Keratinocyte (primary cell): ENCODE data around the gene JAM3. TPM values are rescaled to one million over a fixed set of nuclear protein-coding genes. Genes with fewer than 3 reads are reported as not detected.

Source experiments
- DNase-seq: peaks from one replicate; pipeline ENCODE4 v3.0.0-alpha.2; 2011; ENCODE audit warnings: low read depth, missing footprints, low spot score
- FAIRE-seq: peaks from 2 replicates; lab custom pipeline; 2011; peaks lifted over from hg19 to GRCh38; lab: Jason Lieb, UNC
- H2AFZ ChIP-seq: 2 replicates; pipeline ENCODE4 v1.6.0; 2012; ENCODE audit warnings: low read length, control low read depth, inconsistent platforms; ENCODE audit not compliant: control insufficient read depth
- H3K27ac ChIP-seq: 2 replicates; pipeline ENCODE4 v1.5.1; 2011; ENCODE audit warnings: low read length; ENCODE audit not compliant: control insufficient read depth, insufficient read depth
- H3K27me3 ChIP-seq: 3 replicates; pipeline ENCODE4 v1.6.0; 2011; ENCODE audit warnings: low read length; ENCODE audit not compliant: control insufficient read depth, insufficient read depth; ENCODE audit errors: extremely low read depth
- H3K36me3 ChIP-seq, 2 experiments: 2 replicates in 1 of 2; 3 replicates in 1 of 2; pipeline ENCODE4 v1.5.1; 2011; ENCODE audit warnings: low read length in 2 of 2, mild to moderate bottlenecking in 1 of 2; ENCODE audit not compliant: control insufficient read depth in 2 of 2, insufficient read depth in 2 of 2; ENCODE audit errors: extremely low read depth in 1 of 2
- H3K4me1 ChIP-seq: 3 replicates; pipeline ENCODE4 v1.5.1; 2011; ENCODE audit warnings: low read length; ENCODE audit not compliant: control insufficient read depth, insufficient read depth; ENCODE audit errors: extremely low read depth
- H3K4me2 ChIP-seq: 3 replicates; pipeline ENCODE4 v1.6.0; 2011; ENCODE audit warnings: low read depth, low read length; ENCODE audit not compliant: control insufficient read depth, insufficient read depth; ENCODE audit errors: extremely low read depth
- H3K4me3 ChIP-seq, 3 experiments: fragments of 200-600 bp in 1 of 3; sonication (generic) in 1 of 3; 2 replicates in 2 of 3; 3 replicates in 1 of 3; pipeline ENCODE4 v1.5.1; 2011 to 2016; ENCODE audit warnings: low read length in 3 of 3, mild to moderate bottlenecking in 3 of 3, control low read depth in 2 of 3, inconsistent platforms in 1 of 3, low read depth in 1 of 3, mixed read lengths in 1 of 3, mixed run types in 1 of 3, moderate library complexity in 1 of 3; ENCODE audit not compliant: control insufficient read depth in 2 of 3, insufficient read depth in 2 of 3; ENCODE audit errors: extremely low read depth in 1 of 3
- H3K79me2 ChIP-seq: 2 replicates; pipeline ENCODE4 v1.6.0; 2012; ENCODE audit warnings: low read length; ENCODE audit not compliant: control insufficient read depth, insufficient read depth
- H3K9ac ChIP-seq: 3 replicates; pipeline ENCODE4 v1.6.0; 2011; ENCODE audit warnings: low read length; ENCODE audit not compliant: control insufficient read depth, insufficient read depth; ENCODE audit errors: extremely low read depth
- H3K9me1 ChIP-seq: 3 replicates; pipeline ENCODE4 v1.6.0; 2011; ENCODE audit warnings: low read length; ENCODE audit not compliant: control insufficient read depth, insufficient read depth; ENCODE audit errors: extremely low read depth
- H3K9me3 ChIP-seq: 2 replicates; pipeline ENCODE4 v1.5.1; 2012; ENCODE audit warnings: low read depth, low read length; ENCODE audit not compliant: control insufficient read depth
- H4K20me1 ChIP-seq: 3 replicates; pipeline ENCODE4 v1.6.0; 2011; ENCODE audit warnings: low read length; ENCODE audit not compliant: control insufficient read depth, insufficient read depth; ENCODE audit errors: extremely low read depth
- EZH2 ChIP-seq: IDR thresholded peaks from one replicate; pipeline ENCODE4 v1.6.1; 2012; ENCODE audit warnings: inconsistent platforms, mild to moderate bottlenecking, low read length, moderate library complexity
- dilution Hi-C: fragments of 300-500 bp; cut with MboI; formaldehyde crosslinking; loops from one replicate; pipeline ENCODE4 v1.7.0; 2020; ENCODE audit warnings: low sequenced_read_pairs; ENCODE audit not compliant: extremely low pct_ligation_motif_present
- polyA plus RNA-seq, 5 experiments: library from polyadenylated mRNA; depleted of rRNA in 3 of 5; stranded (reverse) in 3 of 5; stranded (forward) in 1 of 5; unstranded in 1 of 5; fragments of >200 nt; gene quantifications; 1 replicate in 1 of 5; 2 replicates in 3 of 5; 3 replicates in 1 of 5; pipeline versions ENCODE4 v1.2.1 to v1.2.3, GENCODE V29; 2011 to 2012; ENCODE audit warnings: missing spikeins in 2 of 5, low read depth in 1 of 5, low replicate concordance in 1 of 5
- TF ChIP-seq, protein P1 (sequence below), 3 experiments: IDR thresholded peaks in 1 of 3; conservative IDR thresholded peaks in 1 of 3; optimal IDR thresholded peaks in 1 of 3; 2 replicates in 2 of 3; 3 replicates in 1 of 3; pipeline versions ENCODE3 to v1.5.1; 2011; ENCODE audit warnings: low read length in 3 of 3, mild to moderate bottlenecking in 3 of 3, moderate library complexity in 2 of 3, control low read depth in 1 of 3, inconsistent platforms in 1 of 3; ENCODE audit not compliant: insufficient read depth in 2 of 3; ENCODE audit errors: extremely low read depth in 1 of 3

Gene JAM3
- polyA plus RNA-seq, 1 donor (not counting 4 experiments of a cell fraction or from before 2014, with no cell fraction given) = 11.4 TPM

DNA sequence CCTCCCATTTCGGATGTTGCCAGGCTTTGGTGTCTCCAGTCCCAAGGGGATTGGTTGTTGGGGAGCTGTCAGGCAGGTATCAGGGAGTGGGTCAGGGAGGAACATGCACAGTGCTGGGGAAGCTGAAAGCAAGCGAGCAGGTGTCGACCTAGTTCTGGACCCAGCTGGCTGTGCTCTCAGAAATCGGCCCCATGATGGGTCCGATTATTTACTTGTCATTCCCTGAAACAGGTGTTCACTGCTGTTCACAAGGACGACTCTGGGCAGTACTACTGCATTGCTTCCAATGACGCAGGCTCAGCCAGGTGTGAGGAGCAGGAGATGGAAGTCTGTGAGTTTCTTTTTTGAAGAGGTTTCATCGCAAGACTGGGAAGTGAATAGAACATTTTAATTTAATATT, 76.8 kb downstream of the JAM3 start:
- no peak overlapping the region for H3K4me3 ChIP-seq
- FAIRE-seq (no peak), DNase-seq (no peak)
- no peaks in the 10 kb centered on the region for H3K9me3 ChIP-seq
- no peaks in the 10 kb centered on the region for H4K20me1 ChIP-seq
- no peaks in the 10 kb centered on the region for H3K79me2 ChIP-seq
- no peaks in the 10 kb centered on the region for H3K4me1 ChIP-seq
- peaks cover 6% of the 10 kb centered on the region in 2 experiments for H3K36me3 ChIP-seq
- TF ChIP-seq EZH2 = no peak
- TF ChIP-seq, protein P1, sequence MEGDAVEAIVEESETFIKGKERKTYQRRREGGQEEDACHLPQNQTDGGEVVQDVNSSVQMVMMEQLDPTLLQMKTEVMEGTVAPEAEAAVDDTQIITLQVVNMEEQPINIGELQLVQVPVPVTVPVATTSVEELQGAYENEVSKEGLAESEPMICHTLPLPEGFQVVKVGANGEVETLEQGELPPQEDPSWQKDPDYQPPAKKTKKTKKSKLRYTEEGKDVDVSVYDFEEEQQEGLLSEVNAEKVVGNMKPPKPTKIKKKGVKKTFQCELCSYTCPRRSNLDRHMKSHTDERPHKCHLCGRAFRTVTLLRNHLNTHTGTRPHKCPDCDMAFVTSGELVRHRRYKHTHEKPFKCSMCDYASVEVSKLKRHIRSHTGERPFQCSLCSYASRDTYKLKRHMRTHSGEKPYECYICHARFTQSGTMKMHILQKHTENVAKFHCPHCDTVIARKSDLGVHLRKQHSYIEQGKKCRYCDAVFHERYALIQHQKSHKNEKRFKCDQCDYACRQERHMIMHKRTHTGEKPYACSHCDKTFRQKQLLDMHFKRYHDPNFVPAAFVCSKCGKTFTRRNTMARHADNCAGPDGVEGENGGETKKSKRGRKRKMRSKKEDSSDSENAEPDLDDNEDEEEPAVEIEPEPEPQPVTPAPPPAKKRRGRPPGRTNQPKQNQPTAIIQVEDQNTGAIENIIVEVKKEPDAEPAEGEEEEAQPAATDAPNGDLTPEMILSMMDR (optimal IDR thresholded peaks at IDR 0.05 in 1 of 3, IDR thresholded peaks at IDR 0.05 in 1 of 3, conservative IDR thresholded peaks at IDR 0.05 in 1 of 3; ENCODE audit: extremely low read depth in 1 of 3, insufficient read depth in 2 of 3, low read length in 3 of 3) = no peak
- H2AFZ ChIP-seq = no peak overlapping the region
- H3K27me3 ChIP-seq = no peaks in the 10 kb centered on the region
- dilution Hi-C loops = no loop called here
- no peak overlapping the region for H3K9ac ChIP-seq
- H3K9me1 ChIP-seq = no peaks in the 10 kb centered on the region
- H3K4me2 ChIP-seq = no peak overlapping the region
- H3K27ac ChIP-seq = no peak overlapping the region

DNA sequence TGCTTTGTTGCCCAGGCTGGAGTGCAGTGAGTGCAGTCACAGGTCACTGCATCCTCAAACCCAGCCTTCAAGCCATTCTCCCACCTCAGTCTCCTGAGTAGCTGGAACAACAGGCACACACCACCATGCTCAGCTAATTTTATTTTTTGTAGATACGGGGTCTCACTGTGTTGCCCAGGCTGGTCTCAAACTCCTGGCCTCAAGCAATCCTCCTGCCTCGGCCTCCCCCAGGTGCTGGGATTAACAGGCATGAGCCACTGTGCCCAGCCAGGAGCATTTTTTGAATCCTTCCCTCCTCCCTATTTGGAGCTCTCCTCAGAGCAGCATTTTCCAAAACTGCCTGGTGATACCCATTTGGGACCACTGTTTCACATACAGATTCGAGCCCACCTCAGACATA, 77.7 kb downstream of the JAM3 start:
- Histone ChIP-seq H3K79me2 (no peaks in the 10 kb centered on the region), H2AFZ (no peak overlapping the region), H3K9ac (no peak overlapping the region), H4K20me1 (no peaks in the 10 kb centered on the region), H3K4me2 (no peak overlapping the region), H3K4me1 (no peaks in the 10 kb centered on the region), H3K4me3 (no peak overlapping the region), H3K36me3 (peaks cover 6 to 8% of the 10 kb centered on the region in 2 experiments), H3K9me1 (no peaks in the 10 kb centered on the region), H3K27ac (no peak overlapping the region), H3K27me3 (no peaks in the 10 kb centered on the region), H3K9me3 (no peaks in the 10 kb centered on the region)
- FAIRE-seq (no peak), DNase-seq (no peak)
- dilution Hi-C loops = no loop called here
- TF ChIP-seq EZH2 = no peak
- TF ChIP-seq, protein P1 (optimal IDR thresholded peaks at IDR 0.05 in 1 of 3, IDR thresholded peaks at IDR 0.05 in 1 of 3, conservative IDR thresholded peaks at IDR 0.05 in 1 of 3; ENCODE audit: extremely low read depth in 1 of 3, insufficient read depth in 2 of 3, low read length in 3 of 3) = no peak
